Stomach (tissue), 4 donors: Measurements from ENCODE around the gene TADA2A.

Experiments used
- CTCF ChIP-seq, 7 experiments: fragments of 450-650 bp in 4 of 7; fragments of 200-600 bp in 3 of 7; sonication (generic) in 3 of 7; IDR thresholded peaks; one replicate each; pipeline ENCODE4 v1.5.1; 2016 to 2019; ENCODE audit warnings: antibody characterized with exemption in 7 of 7, control low read depth in 2 of 7, mild to moderate bottlenecking in 1 of 7
- EP300 ChIP-seq: sonication (generic); formaldehyde crosslinking; IDR thresholded peaks from one replicate; pipeline ENCODE4 v1.6.1; 2017; ENCODE audit warnings: antibody characterized with exemption

- TF ChIP-seq EP300 (no peak), CTCF (IDR thresholded peaks at IDR 0.05) (no peak)
Observed at GRCh38 chr17:37385474-37385990, 21.2 kb upstream of the TADA2A start.
